Endothelial cell of umbilical vein (primary cell): ENCODE measurements around the gene ITGB3BP.

Experiments used
- CTCF ChIP-seq, 2 donors: IDR thresholded peaks; 1 replicate in 1 of 2; 2 replicates in 1 of 2; pipeline ENCODE4 v1.5.1; 2011; ENCODE audit warnings: low read length in 2 of 2, mild to moderate bottlenecking in 2 of 2, moderate library complexity in 2 of 2, control low read depth in 1 of 2, inconsistent platforms in 1 of 2, low read depth in 1 of 2; ENCODE audit not compliant: insufficient read depth in 1 of 2; ENCODE audit errors: extremely low read depth in 1 of 2
- JUN ChIP-seq: IDR thresholded peaks from 2 replicates; pipeline ENCODE4 v1.6.1; 2011; ENCODE audit warnings: borderline replicate concordance, low read depth; ENCODE audit not compliant: insufficient read length, insufficient read depth
- MAX ChIP-seq: IDR thresholded peaks from 2 replicates; pipeline ENCODE4 v1.6.1; 2011; ENCODE audit not compliant: insufficient read depth, insufficient read length
- MYC ChIP-seq: IDR thresholded peaks from one replicate; pipeline ENCODE4 v1.6.1; 2011; ENCODE audit warnings: mild to moderate bottlenecking, low read depth, low read length
- POLR2A ChIP-seq: IDR thresholded peaks from 2 replicates; pipeline ENCODE4 v1.6.1; 2012; ENCODE audit warnings: low read depth, mild to moderate bottlenecking, control low read depth, low read length
- POLR2AphosphoS5 ChIP-seq: IDR thresholded peaks from 2 replicates; pipeline ENCODE4 v1.6.1; 2012; ENCODE audit warnings: low read depth, mild to moderate bottlenecking, control low read depth, low read length, moderate library complexity; ENCODE audit not compliant: insufficient read depth

GRCh38 chr1:63453232-63453631 is 69.8 kb downstream of the ITGB3BP start:
- TF ChIP-seq POLR2A = no peak
- no peak for TF ChIP-seq CTCF (IDR thresholded peaks at IDR 0.05; ENCODE audit: extremely low read depth in 1 of 2, insufficient read depth in 1 of 2, low read depth in 1 of 2, low read length in 2 of 2)
- no peak for TF ChIP-seq POLR2AphosphoS5
- no peak for TF ChIP-seq JUN
- TF ChIP-seq MAX = no peak
- TF ChIP-seq MYC = no peak
